A549 (cell line): ENCODE results near the gene ADARB2.

ENCODE experiments used
- RCOR1 ChIP-seq: fragments of 150-350 bp; IDR thresholded peaks from 2 replicates; pipeline ENCODE4 v1.6.1; 2014; ENCODE audit warnings: antibody characterized with exemption, low read length, low read depth
- TF ChIP-seq, protein P1 (sequence below): fragments of >200 bp; sonication (Bioruptor Twin); formaldehyde crosslinking; IDR thresholded peaks from 3 replicates; pipeline ENCODE4 v1.5.1; 2016

DNA sequence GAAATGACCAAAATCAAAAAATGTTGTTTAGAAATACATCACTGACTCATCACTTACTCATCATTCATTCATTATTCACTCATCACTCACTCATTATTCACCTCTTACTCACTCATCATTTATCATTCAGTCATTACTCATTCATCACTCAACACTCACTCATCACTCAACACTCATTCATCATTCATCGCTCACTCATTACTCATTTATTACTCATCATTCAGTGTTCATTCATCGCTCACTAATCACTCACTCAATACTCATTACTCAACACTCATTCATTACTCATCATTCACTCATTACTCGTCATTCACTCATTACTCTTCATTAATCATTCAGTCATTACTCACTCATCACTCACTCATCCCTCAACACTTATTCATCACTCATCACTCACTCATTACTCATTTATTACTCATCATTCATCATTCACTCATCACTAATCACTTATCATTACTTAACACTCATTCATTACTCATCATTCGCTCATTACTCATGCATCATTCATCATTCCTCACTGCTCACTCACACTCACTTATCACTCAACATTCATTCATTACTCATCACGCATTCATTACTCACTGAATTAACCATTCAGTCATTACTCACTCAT, 238.5 kb downstream of the ADARB2 start:
- TF ChIP-seq, protein P1, sequence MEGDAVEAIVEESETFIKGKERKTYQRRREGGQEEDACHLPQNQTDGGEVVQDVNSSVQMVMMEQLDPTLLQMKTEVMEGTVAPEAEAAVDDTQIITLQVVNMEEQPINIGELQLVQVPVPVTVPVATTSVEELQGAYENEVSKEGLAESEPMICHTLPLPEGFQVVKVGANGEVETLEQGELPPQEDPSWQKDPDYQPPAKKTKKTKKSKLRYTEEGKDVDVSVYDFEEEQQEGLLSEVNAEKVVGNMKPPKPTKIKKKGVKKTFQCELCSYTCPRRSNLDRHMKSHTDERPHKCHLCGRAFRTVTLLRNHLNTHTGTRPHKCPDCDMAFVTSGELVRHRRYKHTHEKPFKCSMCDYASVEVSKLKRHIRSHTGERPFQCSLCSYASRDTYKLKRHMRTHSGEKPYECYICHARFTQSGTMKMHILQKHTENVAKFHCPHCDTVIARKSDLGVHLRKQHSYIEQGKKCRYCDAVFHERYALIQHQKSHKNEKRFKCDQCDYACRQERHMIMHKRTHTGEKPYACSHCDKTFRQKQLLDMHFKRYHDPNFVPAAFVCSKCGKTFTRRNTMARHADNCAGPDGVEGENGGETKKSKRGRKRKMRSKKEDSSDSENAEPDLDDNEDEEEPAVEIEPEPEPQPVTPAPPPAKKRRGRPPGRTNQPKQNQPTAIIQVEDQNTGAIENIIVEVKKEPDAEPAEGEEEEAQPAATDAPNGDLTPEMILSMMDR: no peak
- no peak for TF ChIP-seq RCOR1
